ENCODE data around the gene KDM2B.

Gene KDM2B

DNA sequence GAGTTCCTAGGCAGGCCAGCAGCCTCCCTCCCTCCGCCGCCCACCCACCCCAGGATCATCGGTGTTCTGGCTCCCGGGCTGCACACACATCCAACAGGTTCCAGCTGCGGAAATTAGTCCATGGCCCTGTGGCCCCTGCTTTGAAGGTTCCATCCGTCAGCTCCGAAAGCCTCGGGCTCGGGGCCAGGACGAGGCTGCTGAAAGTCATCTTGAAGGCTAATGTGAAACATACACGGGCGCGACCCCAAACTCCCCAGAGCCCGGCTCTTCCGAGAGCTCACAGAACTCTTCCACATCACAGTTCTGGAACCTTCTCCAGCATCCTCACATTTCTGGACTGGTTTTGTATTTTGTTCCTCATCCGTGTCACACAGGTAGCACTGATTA, 19.8 kb downstream of the KDM2B start:
- no peak for DNase-seq (ENCODE audit: low read depth)

DNA sequence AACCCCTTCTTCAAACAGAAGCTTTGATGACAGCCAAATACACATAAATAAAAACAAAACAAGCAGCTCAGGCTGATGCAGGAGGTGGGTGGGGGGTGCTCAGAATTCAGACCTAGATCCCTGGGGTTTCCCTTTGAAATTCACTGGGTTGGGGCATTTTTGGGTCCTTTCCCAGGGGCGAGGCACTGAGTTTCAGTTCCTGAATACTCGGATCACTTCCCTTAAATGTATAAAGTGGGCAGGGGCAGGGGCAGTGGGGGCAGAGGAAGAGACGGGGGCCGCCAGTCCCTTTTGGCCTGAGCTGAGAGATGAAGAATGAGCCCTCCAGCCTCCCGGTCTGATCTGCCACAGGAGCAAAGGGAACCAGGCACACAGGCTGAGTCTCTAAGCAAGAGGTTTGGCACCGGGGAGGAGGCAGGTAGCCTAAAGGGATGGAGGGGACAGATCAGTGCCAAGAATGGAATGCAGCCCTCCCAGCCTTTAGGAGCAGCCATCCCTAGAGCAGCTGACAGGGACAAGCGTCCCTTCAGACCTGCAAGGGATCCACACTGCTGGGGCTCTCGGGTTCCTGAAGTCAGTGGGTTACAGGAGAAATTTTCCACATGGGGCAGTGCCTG, 20.3 kb downstream of the KDM2B start:
- DNase-seq (ENCODE audit: low read depth): no peak

- DNase-seq (ENCODE audit: low read depth): no peak
Observed at GRCh38 chr12:121558956-121559355, 21.9 kb downstream of the KDM2B start.

GRCh38 chr12:121550974-121551634, 29.7 kb downstream of the KDM2B start:
- no peak for DNase-seq (ENCODE audit: low read depth)

- DNase-seq (ENCODE audit: low read depth): no peak
Observed at GRCh38 chr12:121549075-121549474, 31.7 kb downstream of the KDM2B start.

DNA sequence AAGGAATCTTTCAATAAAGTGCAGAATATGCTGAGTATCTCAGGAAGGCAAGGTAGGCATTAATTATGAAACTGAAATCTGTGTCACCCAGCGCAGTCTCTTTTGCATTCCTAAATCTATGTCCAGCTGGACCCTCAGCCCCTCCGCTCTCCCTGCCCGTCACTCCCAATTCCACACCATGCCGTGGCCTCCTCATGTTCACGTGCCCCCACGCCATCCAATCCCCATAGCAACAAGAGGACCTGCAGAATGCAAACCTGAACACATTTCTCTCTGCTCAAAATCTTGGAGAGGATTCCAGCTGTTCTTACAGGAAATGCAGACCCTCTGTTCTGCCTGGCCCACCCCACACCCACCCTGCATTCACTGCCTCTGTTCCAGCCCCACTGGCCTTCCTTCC, 35.3 kb downstream of the KDM2B start:
- no peak for DNase-seq (ENCODE audit: low read depth)

- DNase-seq (ENCODE audit: low read depth): no peak
Observed at GRCh38 chr12:121543786-121544185, 37.0 kb downstream of the KDM2B start.

- no peak for DNase-seq (ENCODE audit: low read depth)
Observed at GRCh38 chr12:121539908-121540307, 40.9 kb downstream of the KDM2B start.

- no peak for DNase-seq (ENCODE audit: low read depth)
Observed at GRCh38 chr12:121538699-121539061, 42.1 kb downstream of the KDM2B start.

GRCh38 chr12:121537814-121538698, 42.8 kb downstream of the KDM2B start:
- DNase-seq (ENCODE audit: low read depth): no peak

DNA sequence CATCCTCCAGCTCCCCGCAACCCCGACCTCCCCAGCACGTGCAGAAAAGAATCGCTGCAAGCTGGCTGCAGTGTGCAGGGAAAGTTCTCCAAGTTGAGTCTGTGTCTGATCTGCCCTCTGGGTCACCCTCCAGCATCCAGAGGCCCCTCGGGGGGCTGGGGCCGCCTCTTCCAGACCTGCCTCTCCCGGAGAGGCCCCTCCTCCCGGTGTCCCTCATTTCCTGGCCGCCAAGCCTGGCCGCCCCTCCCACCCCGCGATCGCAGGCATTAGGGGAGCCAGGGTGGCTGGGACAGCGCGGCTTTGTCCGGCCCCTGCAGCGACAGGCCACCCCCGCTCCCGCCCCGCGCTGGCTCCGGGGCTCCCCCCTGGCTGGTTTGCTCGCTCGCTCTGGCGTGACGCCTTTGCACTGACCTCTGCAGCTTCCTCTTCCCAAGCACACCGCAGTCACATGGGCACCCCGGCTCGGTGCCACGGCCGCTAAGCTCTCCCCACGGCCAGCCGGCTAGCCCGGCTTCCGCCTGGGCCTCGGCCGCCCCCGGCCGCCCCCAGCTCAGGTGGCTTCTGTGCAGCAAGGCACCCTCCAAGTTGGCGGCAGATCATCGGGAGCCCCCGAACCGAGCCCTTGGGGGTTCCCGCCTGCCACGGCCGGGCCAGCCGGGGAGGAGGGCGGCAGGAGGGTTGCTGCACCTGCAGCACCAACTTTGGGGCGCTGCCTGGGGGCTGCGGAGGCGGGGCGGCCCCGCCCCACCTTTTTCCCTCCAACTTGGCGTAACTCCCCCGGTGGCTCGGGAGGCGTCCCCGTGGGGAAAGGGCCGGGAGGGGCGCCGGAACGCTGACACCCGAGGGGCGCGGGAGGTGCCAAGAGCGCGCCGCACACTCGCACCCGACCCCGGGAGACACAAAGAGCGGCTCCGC, 43.7 kb downstream of the KDM2B start:
- peak; percentile 41 for DNase-seq (ENCODE audit: low read depth)

DNA sequence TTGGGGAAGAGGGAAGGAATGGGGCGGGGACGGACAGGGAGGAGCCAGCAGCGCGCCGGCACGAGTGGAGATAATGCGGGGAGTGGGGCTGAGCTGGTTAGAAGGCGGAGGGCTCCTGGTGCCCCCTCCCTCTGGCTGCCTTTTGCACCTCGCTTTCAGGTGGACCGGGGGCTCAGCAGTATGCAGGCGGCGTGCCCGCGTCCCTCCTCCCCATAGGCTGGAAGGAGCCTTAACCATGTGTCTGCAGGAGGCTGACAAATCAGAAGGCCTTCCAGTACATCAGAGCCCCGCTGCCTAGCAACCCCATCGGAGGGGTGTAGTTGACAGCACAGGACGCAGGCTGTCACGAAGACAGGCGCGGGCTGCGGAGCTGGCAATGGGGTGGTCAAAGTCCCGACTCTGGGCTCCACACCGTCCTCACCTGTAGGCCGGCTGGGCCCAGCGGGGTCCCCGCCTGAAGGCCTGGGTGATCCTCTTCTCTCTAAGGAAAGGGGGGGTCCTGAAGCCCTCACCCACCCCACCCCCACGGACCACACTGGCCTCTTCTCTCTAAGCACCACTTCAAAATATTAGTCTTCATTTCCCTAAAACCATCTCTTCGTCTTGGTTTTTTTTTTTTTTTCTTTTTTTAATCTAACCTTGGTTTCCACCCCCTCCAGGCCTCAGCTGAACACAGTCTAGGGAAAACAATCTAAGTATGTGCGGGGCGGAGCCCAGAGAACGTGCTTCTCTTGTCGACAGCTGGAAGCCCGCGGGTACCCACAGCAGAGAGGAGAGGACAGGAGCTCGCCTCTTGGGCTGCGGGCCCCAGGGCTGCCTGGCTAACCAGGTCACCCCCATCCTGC, 44.5 kb downstream of the KDM2B start:
- peak; percentile 75 for DNase-seq (ENCODE audit: low read depth)

DNA sequence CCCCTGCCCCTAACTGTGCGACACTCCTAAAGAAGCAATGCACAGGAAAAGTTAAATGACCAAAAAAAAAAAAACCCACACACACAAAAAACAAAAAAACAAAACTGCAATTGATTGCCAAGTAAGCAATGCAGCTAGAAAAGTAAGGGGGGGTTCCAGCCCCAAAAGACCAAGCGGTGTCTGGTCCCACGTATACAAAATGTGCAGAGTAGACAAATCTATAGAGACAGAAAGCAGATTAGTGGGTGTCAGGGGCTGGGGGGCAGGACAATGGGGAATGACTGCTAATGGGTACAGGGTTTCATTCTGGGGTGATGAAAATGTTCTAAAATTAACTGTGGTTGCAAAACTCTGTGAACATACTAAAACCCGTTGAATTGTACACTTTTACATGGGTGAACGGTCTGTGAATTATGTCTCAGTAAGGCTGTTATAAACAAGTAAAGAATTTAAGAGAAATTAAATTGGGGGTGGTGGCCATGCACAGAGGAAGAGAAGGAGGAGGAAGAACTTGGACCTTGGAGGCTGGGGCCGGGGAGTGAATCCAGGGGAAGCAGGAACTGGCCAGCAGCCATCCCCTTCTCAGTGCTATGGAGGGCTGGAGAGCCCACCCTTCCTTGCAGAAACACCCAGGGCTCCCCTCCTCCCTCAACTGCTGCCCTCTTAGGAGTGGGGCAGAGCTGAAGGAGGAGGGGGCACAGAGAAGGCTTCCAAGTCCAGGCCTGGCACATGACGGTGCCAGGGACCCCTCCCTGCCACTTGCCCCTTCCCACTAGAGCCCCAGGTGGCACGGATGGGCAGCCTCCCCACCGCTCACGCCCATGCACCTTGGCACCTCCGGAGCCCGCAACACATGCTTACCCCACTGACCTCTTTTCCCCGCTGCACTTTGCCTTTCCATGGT, 45.4 kb downstream of the KDM2B start:
- DNase-seq (ENCODE audit: low read depth): no peak

GRCh38 chr12:121534495-121535148, 46.2 kb downstream of the KDM2B start:
- DNase-seq (ENCODE audit: low read depth): no peak

GRCh38 chr12:121533394-121534090, 47.3 kb downstream of the KDM2B start:
- no peak for DNase-seq (ENCODE audit: low read depth)

GRCh38 chr12:121532503-121533393, 48.1 kb downstream of the KDM2B start:
- DNase-seq (ENCODE audit: low read depth): no peak

- no peak for DNase-seq (ENCODE audit: low read depth)
Observed at GRCh38 chr12:121531356-121531750, 49.5 kb downstream of the KDM2B start.

All from stromal cell of bone marrow (primary cell).